ENCODE results near the gene FZD1. TPM values are rescaled to one million over a fixed set of nuclear protein-coding genes. Genes with fewer than 3 reads are reported as not detected.

Gene FZD1
- total RNA-seq, 1 donor from 2014 or later, result 5.3 TPM

DNA sequence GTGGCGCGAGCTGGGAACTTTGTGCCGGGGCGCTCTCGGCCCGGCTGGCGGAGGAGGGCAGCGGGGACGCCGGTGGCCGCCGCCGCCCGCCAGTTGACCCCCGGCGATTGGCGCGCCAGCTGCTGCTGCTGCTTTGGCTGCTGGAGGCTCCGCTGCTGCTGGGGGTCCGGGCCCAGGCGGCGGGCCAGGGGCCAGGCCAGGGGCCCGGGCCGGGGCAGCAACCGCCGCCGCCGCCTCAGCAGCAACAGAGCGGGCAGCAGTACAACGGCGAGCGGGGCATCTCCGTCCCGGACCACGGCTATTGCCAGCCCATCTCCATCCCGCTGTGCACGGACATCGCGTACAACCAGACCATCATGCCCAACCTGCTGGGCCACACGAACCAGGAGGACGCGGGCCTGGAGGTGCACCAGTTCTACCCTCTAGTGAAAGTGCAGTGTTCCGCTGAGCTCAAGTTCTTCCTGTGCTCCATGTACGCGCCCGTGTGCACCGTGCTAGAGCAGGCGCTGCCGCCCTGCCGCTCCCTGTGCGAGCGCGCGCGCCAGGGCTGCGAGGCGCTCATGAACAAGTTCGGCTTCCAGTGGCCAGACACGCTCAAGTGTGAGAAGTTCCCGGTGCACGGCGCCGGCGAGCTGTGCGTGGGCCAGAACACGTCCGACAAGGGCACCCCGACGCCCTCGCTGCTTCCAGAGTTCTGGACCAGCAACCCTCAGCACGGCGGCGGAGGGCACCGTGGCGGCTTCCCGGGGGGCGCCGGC is 870 bp downstream of the FZD1 start:
- DNase-seq (ENCODE audit: low spot score), result no peak

DNA sequence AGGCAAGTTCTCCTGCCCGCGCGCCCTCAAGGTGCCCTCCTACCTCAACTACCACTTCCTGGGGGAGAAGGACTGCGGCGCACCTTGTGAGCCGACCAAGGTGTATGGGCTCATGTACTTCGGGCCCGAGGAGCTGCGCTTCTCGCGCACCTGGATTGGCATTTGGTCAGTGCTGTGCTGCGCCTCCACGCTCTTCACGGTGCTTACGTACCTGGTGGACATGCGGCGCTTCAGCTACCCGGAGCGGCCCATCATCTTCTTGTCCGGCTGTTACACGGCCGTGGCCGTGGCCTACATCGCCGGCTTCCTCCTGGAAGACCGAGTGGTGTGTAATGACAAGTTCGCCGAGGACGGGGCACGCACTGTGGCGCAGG is 1.4 kb downstream of the FZD1 start:
- DNase-seq (ENCODE audit: low spot score), result no peak

DNA sequence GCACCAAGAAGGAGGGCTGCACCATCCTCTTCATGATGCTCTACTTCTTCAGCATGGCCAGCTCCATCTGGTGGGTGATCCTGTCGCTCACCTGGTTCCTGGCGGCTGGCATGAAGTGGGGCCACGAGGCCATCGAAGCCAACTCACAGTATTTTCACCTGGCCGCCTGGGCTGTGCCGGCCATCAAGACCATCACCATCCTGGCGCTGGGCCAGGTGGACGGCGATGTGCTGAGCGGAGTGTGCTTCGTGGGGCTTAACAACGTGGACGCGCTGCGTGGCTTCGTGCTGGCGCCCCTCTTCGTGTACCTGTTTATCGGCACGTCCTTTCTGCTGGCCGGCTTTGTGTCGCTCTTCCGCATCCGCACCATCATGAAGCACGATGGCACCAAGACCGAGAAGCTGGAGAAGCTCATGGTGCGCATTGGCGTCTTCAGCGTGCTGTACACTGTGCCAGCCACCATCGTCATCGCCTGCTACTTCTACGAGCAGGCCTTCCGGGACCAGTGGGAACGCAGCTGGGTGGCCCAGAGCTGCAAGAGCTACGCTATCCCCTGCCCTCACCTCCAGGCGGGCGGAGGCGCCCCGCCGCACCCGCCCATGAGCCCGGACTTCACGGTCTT is 1.9 kb downstream of the FZD1 start:
- no peak for DNase-seq (ENCODE audit: low spot score)

DNA sequence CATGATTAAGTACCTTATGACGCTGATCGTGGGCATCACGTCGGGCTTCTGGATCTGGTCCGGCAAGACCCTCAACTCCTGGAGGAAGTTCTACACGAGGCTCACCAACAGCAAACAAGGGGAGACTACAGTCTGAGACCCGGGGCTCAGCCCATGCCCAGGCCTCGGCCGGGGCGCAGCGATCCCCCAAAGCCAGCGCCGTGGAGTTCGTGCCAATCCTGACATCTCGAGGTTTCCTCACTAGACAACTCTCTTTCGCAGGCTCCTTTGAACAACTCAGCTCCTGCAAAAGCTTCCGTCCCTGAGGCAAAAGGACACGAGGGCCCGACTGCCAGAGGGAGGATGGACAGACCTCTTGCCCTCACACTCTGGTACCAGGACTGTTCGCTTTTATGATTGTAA is 2.5 kb downstream of the FZD1 start:
- DNase-seq (ENCODE audit: low spot score), result no peak

DNA sequence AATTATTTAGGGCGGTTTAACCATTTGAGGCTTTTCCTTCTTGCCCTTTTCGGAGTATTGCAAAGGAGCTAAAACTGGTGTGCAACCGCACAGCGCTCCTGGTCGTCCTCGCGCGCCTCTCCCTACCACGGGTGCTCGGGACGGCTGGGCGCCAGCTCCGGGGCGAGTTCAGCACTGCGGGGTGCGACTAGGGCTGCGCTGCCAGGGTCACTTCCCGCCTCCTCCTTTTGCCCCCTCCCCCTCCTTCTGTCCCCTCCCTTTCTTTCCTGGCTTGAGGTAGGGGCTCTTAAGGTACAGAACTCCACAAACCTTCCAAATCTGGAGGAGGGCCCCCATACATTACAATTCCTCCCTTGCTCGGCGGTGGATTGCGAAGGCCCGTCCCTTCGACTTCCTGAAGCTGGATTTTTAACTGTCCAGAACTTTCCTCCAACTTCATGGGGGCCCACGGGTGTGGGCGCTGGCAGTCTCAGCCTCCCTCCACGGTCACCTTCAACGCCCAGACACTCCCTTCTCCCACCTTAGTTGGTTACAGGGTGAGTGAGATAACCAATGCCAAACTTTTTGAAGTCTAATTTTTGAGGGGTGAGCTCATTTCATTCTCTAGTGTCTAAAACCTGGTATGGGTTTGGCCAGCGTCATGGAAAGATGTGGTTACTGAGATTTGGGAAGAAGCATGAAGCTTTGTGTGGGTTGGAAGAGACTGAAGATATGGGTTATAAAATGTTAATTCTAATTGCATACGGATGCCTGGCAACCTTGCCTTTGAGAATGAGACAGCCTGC is 3.1 kb downstream of the FZD1 start:
- DNase-seq (ENCODE audit: low spot score), result no peak

DNA sequence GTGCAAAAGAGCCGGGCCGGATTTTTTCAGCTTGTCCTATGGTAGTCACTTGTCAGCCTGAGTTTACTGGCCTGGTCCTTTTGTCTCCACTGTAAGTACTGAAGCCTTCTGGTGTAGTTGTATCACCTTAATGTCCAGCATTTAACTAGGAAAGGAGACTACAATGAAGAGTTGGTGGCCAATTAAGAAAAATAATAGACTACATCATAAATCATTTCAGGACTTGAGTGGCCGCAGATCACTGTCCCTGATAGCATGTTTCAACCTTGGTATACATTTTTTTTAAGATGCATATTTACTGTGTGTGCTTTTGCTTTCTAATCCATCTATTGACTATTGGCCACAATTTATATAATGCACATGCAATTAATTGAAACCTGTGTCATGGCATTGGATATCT is 6.1 kb downstream of the FZD1 start:
- DNase-seq (ENCODE audit: low spot score), result no peak

DNA sequence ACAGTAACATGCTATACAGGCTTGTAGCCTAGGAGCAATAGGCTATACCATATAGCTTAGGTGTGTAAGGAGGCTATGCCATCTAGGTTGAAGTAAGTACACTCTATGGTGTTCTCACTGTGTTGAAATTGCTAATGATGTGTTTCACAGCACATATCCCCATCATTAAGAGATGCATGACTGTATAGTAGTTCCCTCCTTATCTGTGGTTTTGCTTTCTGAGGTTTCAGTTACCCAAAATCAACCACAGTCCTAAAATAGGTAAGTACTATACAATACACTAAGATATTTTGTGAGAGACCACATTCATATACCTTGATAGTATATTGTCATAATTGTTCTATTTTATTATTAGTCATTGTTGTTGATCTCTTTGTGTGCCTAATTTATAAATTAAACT is 12.7 kb downstream of the FZD1 start:
- DNase-seq (ENCODE audit: low spot score), result no peak

DNA sequence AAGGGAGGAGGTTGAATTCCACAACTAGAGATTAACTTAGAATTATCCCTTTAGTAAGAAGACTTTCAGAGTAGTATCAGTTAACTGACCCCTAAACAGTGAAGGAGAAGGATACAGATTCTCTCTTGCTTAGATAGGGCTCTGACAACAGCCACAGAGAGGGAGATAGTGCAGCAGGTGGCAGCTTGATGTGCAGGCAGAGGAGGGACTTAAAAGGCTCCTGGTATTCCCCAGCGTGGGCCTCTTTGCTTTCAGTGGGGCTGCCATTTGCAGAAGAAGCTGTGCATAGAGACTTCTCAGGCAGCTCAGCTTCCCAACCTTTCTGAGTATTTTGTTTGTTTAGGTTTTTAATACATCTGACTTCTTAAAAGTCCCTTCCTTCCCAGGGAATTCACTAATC is 16.0 kb downstream of the FZD1 start:
- DNase-seq (ENCODE audit: low spot score), result no peak

DNA sequence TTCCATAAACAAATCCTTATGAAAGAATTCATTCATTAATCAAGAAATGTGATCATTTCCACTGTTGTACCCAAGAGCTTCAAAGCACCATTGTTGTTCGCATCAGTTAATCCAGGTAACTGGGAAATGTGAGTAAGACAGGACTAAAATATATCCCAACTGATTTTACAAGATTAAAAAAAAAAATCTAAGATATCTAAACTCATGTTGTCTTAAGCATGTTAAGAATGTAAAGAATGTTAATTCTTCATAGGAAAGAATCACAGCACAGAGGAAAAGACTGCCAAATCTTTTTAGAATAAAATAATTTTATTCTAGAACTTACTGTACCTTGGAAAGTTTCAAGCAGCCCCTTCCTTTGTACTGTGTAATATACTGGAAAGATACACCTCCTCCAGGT is 16.4 kb downstream of the FZD1 start:
- no peak for DNase-seq (ENCODE audit: low spot score)

DNA sequence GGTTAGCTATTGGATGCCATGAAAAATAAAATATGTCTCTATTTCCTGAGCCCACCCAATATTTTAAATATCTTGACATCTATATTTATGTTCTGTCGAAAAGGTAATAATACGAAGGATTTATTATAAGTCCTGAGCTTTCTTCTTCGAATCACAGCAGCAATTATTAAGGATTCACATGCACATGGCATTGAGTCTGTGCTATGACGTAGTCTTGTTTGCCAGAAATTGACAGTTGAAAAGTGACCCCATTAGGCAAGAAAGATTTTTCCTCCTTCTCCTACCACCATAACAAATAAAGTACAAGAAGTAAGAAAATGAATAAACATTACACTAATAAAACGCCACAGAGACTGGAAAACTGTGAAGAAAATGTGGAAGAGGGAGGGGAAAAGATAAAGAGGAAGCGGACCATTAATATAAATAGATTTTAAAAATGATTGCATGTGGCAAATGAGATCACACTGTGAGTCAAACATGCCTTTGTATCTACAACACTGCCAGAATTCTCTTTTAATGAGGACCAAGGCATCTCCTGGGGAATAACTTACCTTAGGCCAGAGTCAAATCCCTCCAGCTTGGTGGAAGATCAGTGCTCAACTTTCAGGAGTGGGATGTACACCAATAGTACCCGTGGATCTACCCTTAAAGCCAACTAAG is 21.6 kb downstream of the FZD1 start:
- DNase-seq (ENCODE audit: low spot score), result no peak

DNA sequence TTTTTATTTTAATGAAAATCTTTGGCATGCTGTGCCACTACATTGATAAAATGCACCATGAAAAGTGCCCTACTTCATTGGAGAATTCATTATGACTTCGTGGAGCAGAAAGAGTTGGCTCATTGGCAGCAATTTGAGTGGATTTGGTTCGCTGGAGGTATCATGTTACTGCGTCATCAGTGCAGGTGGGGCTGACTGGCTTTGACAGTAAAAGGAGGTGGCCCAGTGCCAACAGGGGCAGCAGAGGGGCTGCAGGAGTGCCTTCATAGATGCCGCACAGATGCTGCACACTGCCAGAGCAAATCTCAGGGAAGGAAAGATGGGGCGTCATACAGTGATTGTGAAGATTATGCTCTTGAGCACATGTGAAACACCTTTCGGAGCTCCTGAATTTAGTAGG is 22.2 kb downstream of the FZD1 start:
- DNase-seq (ENCODE audit: low spot score), result no peak

DNA sequence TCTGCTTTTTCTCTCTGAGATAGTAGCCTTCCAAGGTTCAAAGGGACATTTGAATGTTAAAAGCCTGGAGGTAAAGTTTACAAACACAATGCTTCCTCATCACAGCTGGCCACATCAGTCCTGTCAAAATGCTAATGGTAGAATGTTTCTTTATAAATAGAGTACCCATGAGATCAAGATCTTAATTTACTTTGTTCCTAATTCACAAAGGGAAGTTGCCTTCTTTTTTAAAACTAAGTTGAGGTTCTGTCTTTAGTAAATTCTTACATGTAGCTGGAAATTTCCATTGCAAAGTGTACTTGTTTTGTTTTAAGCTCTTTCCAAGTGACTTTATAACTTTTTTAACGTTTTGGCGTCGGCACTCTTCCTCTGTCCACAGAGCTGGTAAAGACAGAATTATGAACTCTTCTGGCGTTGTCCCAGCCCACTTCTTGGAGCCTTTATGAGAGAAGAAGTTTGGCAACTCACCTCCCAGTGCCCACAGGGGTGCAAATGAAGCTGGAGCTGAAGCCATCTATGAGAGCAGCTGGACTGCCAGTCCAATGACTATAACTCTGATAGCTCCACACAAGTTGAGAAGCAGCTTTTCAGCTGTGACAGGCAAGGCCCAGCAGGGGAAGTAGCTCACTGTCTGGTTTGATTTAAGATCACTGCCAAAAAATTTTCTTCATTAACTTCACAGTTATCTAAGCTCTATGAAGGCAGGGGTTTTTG is 23.3 kb downstream of the FZD1 start:
- DNase-seq (ENCODE audit: low spot score), result no peak

DNA sequence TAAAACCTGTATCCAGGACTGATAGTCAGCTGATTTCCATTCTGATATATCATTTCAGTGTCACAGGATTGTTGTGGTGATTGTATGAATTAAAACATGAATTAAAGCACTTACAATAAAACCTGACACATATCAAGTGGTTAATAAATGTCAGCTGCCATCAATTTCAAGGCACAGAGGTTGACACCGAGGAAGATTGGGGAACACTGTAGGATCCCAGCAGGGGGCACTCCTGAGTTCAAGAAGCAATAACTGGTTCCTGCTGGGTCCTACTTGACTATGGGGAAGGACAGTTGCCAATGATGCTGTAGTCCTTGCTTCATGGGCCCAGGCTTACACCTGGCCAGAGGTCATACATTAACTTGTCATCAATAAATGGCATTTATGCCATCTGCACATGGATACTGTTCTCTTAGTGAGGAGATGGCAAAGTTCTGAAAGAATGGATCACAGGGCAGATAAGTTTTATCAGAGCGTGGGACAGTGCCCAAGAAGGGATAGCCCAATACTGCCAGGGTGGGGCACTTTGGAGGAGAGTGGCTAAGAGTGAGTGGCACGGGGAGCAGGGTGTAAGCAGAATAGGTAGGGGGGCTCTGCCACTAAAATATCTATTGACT is 24.1 kb downstream of the FZD1 start:
- DNase-seq (ENCODE audit: low spot score), result no peak

DNA sequence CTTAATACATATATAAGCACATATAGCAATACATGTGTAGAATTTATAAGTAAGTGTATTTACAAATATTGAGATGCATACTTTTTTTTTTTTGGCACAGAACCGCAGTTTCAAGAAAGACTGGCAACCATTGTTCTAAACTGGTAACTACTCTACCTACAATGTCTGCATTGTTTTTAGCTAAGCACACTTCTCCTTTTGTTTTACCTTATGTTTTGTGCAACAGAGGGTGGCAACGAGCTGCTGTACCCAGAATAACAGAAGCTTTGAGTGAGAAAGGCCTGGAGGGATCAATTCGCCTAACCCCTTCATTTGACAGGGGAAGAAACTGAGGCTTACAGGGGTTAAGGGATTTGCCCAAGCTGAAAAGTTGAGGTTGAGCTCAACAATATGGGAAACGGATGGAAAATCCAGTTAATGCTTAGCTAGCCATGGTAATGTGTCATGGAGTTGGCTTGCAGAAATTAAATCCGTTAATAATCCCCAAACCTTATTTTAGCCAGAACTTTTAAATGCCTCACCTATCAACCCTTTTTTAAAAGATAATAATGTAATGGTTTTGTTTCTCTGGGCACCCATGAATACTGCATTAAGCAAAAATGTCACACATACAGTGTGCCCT is 25.5 kb downstream of the FZD1 start:
- no peak for DNase-seq (ENCODE audit: low spot score)

DNA sequence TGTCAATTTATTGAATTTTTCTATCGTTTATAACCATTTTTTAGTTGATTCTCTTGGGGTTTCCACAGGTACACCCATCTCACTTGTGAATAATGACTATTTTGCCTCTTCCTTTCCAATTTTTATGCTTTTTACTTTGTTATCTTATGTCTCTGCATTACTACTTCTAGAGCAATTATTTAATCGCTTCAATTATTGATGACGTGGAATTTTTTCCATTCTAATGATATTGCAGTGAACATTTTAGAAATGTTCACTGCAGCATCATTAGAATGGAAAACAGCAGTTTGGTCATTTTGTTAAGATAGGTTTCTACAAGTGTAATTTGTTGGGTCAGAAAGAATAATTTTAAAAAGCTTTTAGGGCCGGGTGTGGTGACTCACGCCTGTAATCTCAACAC is 27.1 kb downstream of the FZD1 start:
- no peak for DNase-seq (ENCODE audit: low spot score)

DNA sequence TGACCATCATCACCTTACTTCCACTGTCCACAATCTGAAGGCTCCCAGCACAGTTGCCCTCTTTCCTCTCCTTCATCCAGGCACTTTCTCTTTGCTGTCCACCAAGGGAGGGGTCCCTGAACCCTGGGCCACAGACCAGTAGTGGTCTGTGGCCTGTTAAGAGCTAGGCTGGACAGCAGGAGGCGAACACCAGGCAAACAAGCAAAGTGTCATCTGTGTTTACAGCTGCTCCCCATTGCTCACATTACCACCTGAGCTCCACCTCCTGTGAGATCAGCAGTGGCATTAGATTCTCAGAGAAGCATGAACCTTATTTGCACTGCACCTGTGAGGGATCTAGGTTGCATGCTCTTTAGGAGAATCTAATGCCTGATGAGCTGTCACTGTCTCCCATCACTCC is 27.7 kb downstream of the FZD1 start:
- no peak for DNase-seq (ENCODE audit: low spot score)

DNA sequence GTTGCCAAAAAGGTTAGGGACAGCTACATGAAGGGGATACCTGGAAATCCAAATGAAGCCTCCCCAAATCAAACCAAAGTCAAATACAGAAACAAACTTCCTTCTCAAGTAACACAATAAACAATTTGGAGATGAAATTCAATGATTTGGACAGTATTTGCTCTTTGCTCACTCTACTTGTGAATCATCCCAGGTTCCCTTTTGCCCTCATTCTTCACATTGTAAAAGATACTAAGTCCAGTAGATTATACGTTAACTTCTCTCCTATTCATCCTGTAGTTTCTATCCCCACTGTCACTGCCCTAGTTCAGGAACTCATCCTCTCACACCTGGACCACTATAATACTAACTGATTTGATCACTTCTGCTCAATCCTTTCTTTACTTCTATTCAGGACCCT is 28.3 kb downstream of the FZD1 start:
- DNase-seq (ENCODE audit: low spot score), result no peak

DNA sequence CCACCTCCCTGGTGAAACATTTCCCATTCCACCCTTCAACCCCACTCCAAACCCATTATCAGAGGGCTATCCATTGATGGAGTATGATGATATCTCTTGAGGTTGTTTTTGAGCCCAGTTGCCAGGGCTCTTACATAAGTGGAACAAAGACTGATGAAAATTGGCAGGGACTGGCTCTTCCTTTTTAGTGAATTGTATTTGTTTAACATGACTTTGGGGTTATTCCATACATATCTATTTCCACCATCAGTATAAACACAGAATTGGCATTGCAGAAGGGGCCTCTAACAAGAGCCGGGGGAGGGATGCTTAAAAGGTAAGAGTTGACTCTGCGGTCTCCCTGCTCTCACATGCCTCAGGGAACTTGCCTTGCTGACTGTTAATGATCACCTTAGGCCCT is 28.9 kb downstream of the FZD1 start:
- no peak for DNase-seq (ENCODE audit: low spot score)

DNA sequence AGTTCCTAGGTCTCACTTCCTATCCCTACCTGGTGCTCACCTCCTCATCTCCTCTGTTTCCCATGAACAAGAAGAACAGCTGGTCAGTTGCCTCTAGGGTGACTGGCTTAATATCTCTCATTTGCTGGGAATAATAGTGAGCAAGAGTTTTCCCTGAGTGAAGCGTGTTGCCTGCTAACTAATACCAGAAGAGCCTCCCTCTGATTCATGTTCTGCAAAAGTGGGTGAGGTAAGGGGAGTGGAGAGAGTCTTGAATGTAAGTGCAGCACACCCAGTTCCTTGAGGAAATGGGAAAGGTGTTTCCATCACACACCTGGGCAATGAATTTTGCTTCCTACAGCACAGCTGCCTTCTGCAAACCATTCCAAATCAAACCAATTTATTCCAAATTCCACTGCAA is 29.6 kb downstream of the FZD1 start:
- no peak for DNase-seq (ENCODE audit: low spot score)

DNA sequence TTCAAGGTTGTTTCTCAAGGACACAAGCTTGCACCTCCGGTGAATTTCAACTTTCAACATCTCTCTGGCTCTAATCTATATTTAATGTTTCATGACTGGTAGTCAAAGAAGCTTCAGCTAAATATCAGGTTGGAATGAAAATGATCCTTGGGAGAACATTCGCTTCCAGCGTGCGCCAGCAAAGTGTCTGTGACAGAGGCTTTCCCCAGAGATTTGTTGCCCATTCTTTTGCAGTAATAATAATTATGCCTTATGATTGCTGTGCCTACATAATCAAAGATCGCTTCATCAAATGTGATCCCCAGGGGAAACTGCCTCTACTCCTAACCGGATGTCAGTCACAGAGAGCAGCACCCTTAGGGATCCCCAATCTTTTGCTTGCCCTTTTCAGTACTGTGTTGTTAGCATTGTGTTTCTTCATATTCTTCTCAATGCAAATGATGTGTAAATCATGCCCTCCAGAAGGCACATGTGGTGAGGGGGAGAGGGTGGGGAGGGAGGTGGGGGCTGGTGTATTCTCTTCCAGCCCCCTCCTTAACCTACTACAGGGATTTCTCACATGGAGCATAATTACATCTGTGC is 30.5 kb downstream of the FZD1 start:
- no peak for DNase-seq (ENCODE audit: low spot score)
